DOHH2 (cell line): ENCODE measurements around the gene FUT8.

ENCODE experiments used
- CTCF ChIP-seq: fragments of 200-600 bp; sonication (generic); IDR thresholded peaks from one replicate; pipeline ENCODE4 v1.5.1; 2014; ENCODE audit warnings: antibody characterized with exemption, mild to moderate bottlenecking, low read depth, low read length; ENCODE audit not compliant: poor library complexity, severe bottlenecking
- EZH2phosphoT487 ChIP-seq: fragments of 200-600 bp; sonication (generic); IDR thresholded peaks from 2 replicates; pipeline ENCODE4 v1.6.1; 2017; ENCODE audit warnings: borderline replicate concordance, mild to moderate bottlenecking, antibody characterized with exemption, low read length, moderate library complexity, mixed read lengths

- no peak for TF ChIP-seq CTCF
- TF ChIP-seq EZH2phosphoT487, result no peak
Measured at GRCh38 chr14:65783576-65783975, 371.0 kb downstream of the FUT8 start.
